HS-27A (cell line): Measurements from ENCODE around the gene HTN3.
"Not testable (repeated sequence)": the region's sequence is repeated elsewhere in the genome, so short reads cannot be mapped to it uniquely, and the experiment has no call there.

Source experiments
- DNase-seq: peaks from one replicate; pipeline ENCODE4 v3.0.0-alpha.2; 2012; ENCODE audit warnings: low read depth, missing footprints

The HTN3 gene

DNA sequence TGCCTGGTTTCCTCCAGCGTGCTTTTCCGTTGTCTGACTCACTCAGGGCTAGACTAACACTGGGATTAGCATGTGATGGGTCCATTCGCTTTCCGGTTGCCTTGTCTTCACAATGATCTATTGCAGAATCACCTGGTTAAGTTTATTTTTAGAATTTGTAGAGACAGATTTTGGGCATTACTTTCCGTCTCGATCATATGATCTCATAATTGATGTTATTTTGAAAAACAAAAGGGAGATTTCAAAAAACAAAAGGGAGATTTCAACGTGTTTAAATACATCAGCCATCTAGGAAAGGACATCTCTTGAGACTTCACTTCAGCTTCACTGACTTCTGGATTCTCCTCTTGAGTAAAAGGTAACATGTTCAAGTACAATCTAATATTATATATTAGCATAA lies at the start of gene HTN3:
TSS of gene HTN3 (plus strand) at position 301 of the 400 bp plus-strand sequence. CDS start 2,282 bp downstream, outside the sequence.
- not testable (repeated sequence) for DNase-seq

DNA sequence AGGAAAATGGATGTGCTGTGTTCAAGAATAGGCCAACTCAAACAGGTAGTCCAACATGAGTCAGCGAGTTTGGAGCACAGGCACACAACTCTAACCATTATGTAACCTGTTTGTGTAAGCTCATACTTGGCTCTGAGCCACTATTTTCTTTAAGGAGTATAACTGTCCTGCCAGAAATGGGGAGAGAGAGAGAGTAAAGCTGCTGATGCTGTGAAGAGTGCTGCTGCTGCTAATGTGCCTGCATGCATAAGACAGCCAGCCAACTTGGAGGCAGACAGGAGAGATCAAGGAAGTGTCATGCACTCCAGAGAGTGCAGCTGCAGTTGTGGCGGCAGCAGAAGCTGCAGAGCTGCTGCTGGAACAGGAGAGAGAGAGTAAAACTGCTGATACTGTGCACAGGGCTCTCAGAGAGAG lies 44.2 kb upstream of the HTN3 start:
- DNase-seq, result no peak

DNA sequence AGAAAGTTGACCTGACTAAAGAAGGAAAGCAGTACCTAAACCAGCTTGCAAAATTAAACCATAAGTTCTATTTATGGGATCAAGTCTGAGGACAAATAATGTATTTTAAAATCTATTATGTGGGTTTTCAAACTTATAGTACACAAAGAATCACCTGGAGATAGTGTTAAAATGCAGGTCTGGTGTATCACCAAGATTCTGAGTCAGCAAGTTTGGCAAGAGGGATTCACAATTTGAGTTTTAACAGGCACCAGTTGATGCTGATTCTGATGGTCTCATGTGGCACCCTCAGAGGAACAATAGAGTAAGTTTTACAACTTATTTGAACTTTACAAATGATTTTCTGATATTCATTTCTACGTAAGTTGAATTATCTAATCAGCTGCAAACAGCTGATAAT lies 41.6 kb upstream of the HTN3 start:
- DNase-seq, result no peak

DNA sequence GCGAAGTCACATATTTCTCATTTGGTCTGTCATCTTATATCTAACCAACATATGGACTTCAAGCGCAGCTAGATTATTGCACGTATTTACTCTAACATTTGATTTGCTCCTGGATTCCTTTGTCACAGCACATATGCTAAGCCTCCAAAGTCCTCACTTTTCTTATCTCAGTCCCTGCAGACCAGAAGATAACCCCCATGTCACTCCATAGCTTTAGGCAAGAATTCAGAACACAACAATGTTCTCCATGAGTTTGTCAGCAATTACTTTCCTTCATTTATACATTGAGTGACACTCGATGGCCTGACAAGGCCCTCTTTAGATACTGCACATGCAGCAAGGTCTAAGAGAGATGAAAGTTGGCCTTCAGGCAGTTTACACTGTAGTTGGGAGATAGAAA lies 37.2 kb upstream of the HTN3 start:
- DNase-seq, result no peak

DNA sequence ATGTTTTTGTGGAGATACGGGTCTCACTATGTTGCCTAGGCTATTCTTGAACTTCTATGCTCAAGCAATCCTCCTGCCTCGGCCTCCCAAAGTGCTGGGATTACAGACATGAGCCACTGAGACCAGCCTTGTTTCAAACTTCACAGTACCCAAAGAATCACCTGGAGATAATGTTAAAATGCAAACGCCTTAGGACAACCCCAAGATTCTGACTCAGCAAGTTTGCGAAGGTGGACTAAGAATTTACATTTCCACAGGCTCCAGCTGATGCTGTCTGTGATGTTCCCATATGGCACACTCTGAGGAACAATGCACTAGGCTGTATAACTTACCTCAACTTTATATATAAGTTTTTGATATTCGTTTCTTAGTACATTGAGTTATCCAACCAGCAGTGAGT lies 33.5 kb upstream of the HTN3 start:
- no peak for DNase-seq

DNA sequence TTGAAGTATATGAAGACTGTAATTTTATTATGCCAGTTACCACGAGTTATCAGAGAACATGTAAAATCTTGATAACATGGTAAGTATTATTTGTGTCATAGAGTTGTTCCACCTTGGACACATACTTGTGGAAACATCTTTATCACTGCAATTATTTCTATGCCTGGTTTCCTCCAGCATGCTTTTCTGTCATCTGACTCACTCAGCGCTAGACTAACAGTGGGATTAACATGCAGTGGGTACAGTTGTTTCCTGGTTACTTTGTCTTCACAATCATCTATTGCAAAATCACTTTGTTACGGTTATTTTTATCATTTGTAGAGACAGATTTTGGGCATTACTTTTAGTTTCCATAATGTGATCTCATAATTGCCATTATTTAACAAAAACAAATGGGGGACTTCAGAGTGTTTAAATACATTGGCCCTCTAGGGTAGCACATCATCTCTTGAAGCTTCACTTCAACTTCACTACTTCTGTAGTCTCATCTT lies 32.7 kb upstream of the HTN3 start, which contains the start of gene STATH:
TSS of gene STATH (plus strand) at position 441 of the 491 bp plus-strand sequence. CDS start 2,472 bp downstream, outside the sequence.
- no peak for DNase-seq

DNA sequence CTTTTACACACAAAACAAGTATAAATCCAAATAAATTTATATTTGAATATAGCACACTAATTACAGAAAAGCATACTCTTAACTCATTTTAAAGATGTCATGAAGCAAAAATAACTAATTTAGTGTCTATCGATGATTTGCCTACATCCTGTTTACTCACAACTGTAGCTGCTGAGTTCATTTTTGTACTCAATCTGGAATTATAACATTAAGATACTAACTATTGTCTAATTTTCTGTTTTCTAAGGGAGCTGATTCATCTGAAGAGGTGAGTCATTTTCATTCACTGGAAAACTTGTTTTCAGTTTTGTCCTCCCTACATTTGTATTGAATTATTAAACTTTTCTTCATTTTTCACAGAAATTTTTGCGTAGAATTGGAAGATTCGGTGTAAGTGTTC lies 28.8 kb upstream of the HTN3 start:
- no peak for DNase-seq

DNA sequence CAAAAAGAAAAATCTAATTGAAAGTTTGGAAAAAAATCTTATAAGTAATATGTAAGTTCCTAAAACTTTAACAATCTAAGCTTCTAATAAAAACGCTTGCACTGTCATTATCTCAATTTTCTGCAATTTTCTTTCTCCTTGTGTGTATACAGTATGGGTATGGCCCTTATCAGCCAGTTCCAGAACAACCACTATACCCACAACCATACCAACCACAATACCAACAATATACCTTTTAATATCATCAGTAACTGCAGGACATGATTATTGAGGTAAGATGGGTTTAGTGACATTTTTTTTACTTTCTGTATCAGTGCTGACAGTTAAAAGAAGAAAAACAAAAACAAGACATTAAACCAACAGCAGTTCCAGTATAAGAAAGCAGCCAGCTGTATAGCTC lies 27.5 kb upstream of the HTN3 start:
- no peak for DNase-seq

DNA sequence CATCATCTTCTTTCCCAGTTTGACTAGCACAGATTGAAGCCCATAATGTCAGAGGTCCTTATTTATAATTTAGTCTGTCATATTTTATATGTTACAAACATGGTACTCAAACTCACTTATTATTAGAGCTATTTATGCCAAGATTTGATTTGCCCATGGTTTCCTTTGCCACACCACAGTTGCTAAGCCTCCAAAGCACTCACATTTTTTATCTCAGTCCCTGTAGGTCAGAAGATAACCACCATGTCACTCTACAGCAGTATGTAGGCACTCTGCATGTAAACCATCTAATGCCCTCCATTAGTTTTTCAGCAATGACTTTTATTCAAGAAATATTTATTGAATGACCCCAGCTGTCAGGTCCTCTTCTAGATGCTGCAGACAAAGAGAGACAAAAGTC lies 25.8 kb upstream of the HTN3 start:
- DNase-seq, result no peak

DNA sequence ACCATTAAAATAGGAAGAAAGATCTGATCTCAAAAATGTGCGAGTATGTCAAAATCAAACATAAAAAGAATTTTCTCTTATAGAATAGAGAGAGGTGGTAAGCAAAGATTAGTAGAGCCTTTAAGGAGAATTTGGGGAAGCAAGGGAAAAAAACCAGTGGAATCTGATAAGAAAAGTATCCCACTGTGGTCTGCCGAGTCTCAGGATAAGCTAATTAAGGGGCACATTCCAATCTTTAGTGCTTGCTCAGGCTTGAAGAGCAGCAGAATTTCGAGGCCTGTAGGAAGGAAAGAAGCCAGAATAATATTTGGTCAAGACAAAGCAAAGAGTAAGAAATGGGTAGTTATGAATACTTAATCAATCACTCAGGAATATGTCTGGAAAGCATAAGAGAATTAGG lies 19.5 kb upstream of the HTN3 start:
- no peak for DNase-seq

DNA sequence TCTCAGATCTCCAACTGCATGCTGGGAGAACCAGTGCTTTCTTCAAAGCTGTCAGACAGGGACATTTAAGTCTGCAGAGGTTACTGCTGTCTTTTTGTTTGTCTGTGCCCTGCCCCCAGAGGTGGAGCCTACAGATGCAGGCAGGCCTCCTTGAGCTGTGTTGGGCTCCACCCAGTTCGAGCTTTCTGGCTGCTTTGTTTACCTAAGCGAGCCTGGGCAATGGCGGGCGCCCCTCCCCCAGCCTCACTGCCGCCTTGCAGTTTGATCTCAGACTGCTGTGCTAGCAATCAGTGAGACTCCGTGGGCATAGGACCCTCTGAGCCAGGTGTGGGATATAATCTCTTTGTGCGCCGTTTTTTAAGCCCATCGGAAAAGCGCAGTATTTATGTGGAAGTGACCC lies 9.3 kb upstream of the HTN3 start:
- DNase-seq, result not testable (repeated sequence)

DNA sequence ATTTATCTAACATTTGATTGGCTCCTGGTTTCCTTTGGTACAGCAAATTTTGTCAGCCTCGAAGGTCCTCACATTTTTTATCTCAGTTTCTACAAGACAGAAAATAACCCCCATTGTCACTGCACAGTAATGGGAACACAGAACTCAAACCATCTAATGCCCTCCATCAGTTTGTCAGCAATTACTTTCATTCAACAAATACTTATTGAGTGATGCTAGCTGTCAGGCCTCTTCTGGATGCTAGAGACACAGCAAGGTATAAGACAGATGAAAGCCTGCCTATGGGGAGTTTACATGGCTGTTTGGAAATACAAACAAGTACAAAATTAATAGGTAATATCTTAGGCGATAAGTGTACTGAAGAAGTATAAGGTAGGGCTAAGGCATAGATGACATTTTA lies 5.0 kb upstream of the HTN3 start:
- no peak for DNase-seq

DNA sequence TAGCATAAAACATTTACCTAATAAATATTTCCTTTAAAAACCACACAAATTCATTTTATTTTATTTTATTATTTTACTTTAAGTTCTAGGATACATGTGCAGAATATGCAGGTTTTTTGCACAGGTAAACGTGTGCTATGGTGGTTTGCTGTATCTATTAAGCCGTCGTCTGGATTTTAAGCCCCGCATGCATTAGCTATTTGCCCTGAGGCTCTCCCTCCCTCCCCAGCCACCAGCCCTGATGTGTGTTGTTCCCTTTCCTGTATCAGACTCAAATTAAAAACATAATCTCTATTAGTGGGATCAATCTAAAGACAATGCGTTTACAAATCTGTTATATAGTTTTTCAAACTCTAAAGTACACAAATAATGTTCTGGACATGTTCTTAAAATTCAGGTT lies 1.2 kb upstream of the HTN3 start:
- DNase-seq, result no peak

DNA sequence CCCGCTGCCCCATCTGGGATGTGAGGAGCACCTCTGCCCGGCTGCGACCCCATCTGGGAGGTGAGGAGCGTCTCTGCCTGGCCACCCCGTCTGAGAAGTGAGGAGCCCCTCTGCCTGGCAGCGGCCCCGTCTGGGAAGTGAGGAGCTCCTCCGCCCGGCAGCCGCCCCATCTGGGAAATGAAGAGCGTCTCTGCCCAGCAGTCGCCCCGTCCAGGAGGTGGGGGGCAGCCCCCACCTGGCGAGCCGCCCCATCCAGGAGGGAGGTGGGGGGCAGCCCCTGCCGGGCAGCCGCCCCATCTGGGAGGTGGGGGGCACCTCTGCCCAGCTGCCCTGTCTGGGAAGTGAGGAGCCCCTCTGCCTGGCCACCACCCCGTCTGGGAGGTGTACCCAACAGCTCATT lies 9.3 kb downstream of the HTN3 start:
- DNase-seq, result not testable (repeated sequence)

DNA sequence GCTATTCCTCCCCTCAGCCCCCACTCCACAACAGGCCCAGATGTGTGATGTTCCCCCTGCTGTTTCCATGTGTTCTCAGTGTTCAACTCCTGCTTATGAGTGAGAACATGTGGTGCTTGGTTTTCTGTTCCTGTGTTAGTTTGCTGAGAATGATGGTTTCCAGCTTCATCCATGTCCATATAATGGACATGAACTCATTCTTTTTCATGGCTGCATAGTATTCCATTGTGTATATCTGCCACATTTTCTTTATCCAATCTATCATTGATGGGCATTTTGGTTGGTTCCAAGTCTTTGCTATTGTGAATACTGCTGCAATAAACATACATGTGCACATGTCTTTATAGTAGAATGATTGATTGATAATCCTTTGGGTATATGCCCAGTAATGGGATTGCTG lies 11.7 kb downstream of the HTN3 start:
- DNase-seq, result not testable (repeated sequence)

DNA sequence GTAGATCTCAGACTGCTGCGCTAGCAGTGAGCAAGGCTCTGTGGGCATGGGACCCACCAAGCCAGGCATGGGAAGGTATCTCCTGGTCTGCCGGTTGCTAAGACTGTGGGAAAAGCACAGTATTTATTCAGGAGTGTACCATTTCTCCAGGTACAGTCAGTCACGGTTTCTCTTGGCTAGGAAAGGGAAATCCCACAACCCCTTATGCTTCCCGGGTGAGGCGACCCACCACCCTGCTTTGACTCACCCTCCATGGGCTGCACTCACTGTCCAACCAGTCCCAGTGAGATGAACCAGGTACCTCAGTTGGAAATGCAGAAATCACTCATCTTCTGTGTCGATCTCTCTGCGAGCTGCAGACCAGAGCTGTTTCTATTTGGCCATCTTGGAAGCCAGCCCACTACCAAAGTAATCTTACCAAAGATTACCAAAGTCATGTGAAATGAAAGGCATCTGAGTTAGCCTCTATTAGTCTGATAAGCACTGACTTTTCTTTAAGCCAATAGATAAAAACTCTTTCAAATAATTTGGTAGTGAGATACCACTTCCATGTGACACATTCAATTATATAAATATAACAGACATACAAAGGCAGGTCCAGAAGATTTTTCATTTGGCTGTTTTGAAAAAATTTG lies 13.5 kb downstream of the HTN3 start:
- no peak for DNase-seq

DNA sequence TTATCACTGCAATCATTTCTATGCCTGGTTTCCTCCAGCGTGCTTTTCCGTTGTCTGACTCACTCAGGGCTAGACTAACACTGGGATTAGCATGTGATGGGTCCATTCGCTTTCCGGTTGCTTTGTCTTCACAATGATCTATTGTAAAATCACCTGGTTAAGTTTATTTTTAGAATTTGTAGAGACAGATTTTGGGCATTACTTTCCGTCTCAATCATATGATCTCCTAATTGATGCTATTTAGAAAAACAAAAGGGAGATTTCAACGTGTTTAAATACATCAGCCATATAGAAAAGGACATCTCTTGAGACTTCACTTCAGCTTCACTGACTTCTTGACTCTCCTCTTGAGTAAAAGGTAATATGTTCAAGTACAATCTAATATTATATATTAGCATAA lies 21.9 kb downstream of the HTN3 start, which contains the start of gene HTN1:
TSS of gene HTN1 (plus strand) at position 301 of the 400 bp plus-strand sequence. CDS start 2,639 bp downstream, outside the sequence.
- not testable (repeated sequence) for DNase-seq

DNA sequence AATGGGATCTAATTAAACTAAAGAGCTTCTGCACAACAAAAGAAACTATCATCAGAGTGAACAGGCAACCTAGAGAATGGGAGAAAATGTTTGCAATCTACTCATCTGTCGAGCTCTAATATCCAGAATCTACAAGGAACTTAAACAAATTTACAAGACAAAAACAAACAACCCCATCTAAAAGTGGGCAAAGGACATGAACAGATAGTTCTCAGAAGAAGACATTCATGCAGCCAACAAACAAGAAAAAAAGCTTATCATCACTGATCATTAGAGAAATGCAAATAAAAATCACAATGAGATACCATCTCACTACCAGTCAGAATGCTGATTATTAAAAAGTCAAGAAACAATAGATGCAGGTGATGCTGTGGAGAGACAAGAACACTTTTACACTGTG lies 28.3 kb downstream of the HTN3 start:
- DNase-seq, result not testable (repeated sequence)

DNA sequence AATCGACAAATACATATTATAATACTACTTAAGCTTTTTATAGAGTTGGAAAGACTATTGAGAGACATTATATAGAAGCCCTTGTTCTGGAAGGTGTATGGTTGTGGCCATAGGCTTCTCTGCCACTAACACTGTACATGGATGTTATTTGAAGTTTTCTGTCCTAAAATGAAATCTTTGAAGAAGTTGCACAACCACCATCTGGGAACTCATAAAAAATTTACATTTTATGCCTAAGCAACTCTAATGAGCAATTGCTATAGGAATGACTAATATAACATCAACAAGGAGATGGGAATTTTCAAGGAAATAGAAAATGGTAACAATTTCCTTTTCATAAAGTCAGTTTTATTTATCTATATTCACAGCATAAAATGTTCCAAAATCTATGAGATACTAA lies 29.4 kb downstream of the HTN3 start:
- no peak for DNase-seq

DNA sequence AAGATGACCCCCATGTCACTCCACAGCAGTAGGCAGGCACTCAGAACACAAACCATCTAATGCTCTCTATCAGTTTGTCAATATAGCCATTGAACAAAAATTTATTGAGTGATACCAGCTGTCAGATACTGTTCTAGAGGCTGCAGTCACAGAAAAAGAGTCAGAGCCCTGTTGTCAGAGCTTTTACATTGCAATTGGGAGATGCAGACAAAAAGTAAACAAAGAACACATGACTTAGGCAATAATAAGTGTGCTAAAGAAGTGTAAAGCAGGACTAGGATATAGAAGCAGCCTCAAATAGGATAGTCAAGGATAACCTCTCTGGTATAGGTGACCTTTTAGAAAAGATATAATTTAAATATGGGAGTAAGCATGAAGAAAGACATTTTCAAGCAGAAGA lies 30.9 kb downstream of the HTN3 start:
- DNase-seq, result no peak

DNA sequence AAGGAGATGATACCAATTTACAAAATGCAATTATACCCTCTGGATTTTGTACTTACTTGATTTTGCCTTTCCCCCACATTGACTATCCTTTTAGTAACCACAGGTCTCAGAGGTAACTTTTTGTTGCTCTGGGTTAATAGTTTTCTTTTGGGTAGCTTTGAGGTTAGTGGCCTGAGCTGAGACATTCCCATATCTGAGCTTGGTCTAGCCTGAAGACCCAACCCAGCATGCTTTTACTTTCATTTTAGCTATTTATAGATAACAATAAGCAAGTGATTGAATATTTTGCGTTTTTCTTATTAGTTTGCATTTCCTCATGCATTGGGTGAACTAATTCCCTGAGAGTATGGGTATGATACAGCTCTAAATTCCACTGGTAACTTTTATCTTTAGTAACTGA lies 33.7 kb downstream of the HTN3 start:
- no peak for DNase-seq

DNA sequence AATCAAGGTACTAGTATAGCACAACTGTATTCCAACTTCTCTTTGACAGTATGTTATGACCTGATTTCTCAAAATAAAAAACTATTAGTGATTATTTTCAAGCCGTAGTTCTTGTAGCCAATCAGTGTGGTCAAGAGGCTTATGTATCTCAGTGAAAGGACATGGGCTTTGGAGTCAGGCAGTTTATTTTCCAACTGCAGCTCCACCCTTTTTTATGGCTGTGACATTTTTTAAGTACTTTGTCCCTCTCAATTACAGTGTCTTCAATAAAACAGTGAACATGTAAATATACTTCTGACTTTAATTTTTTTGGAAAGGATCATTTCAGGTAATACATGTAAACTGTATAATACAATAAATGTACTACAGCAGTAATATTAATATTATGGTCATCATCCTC lies 51.9 kb downstream of the HTN3 start:
- no peak for DNase-seq
